Stimulated activated CD8-positive, alpha-beta memory T cell treated with anti-CD3 and anti-CD28 coated beads, Interleukin-7, amount 100 ng/mL, for 1 hour (primary cell): Measurements from ENCODE around the gene UNC119.
"Not testable (repeated sequence)": the region's sequence is repeated elsewhere in the genome, so short reads cannot be mapped to it uniquely, and the experiment has no call there.

Source experiments
- DNase-seq, 2 donors: peaks; one replicate each; pipeline ENCODE4 v3.0.0-alpha.2; 2020; ENCODE audit warnings: low read depth in 2 of 2

UNC119 gene

DNA sequence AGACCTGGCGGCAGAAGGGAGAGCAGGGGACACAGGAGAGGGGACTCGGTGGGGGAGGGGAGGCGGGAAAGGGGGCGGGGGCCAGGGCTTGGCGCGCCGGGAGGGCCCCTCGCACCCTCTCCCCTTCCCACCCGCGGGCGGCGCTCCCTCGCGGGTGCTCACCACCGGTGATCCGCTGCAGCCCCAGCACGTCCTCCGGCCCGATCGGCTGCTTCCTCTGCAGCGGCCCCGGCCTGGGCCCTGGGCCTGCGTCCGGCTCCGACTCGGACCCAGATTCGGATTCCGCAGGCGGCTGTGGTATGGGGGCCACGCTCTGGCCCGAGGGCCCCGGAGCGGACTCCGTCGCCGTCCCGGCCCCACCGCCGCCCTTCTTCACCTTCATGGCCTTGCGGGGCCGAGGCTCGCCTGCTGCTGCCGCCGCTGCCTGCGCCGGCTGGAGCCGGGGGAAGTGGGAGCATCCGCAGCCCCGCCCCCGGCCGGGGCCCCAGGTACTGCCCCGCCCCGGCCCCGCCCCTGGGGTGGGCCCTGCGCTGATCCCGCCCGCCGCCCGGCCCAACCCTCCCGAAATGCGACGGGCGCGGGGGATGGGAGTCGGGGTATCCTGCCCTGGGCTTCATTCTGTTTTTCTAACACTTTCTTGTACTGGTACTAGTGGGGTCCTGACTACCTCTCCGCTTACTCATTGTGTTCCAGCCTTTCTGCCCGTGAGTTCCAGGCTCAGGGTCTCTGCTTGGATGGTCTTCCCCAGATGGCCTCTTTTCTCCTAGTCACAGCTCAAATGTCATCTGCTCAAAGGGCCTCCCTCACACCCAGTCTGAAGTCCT is at the start of gene UNC119:
UNC119 (minus strand) TSS at position 449 of the 824 bp plus-strand sequence; CDS start at position 382, 67 bp downstream.
- DNase-seq, result peak; percentile 49 to 55

DNA sequence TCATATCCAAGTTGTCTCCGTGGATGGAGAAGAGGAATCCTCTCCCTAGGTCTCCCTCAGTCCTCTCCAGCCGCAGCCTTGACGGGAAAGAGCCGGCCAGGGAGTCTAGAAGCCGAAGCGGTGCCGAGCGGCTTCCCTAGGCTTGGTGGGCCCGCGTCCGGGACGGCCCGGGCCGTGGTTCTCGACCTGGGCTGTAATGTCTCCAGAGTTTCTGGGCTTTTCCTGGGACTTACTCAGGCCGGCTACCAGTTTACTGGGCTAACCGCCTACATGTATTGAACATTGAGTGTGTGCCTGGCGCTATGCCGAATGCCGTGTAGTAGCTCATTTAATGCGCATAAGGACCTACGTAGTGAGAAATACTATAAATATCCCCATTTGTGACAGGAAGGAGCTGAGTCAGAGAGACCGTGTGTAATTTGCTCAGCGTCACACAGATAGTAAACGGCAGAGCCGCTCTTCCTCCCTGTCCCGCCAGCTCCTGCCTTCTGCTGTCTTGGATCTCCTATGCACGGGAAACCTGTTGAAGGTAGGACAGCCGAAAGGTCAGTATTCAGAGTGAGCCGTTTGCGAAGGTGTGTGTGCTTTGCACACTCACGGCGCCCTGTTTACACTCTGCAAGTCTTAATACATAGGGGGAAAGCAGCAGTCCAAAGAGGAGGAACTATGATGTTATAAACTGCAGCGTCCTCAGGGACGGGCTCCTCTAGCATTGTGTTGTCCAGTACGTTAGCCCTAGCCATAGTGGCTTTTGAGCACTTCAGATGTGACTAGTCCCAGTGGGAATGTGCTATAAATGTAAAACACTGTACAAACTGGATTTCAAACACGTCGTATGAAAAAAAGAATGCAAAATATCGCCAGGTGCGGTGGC is 47.1 kb upstream of the UNC119 start:
- DNase-seq, result peak; percentile 25 to 30

DNA sequence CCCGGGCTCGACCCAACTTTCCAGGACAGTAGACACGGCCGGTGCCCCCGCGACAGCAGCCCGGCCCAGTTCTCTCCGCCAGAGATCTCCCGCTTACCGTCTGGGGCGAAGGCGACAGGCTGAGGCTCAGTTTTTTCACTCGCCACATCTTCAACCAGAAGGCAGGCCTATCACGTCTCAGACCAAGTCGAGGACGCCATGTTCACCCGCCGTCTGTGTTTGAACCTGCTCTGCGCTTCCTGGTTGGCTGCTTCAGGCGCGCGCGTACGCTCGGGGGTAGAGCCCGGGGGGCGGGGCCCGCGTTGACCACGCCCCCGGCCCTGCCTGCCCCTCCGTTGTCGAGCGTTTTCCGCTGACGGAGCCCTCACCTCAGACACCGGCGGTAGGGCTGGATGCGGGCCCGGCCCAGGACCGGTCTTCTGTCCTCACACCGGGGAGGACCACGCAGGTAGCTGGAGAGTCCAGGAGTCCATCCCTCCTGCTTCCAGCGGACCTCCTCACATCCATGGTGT is 46.4 kb upstream of the UNC119 start, which contains the start of gene SPAG5:
SPAG5 (minus strand) TSS at position 227 of the 512 bp plus-strand sequence; CDS start at position 148, 79 bp downstream.
- DNase-seq, result peak; percentile 88 to 92

GRCh38 chr17:28598389-28598788 is 46.0 kb upstream of the UNC119 start:
- no peak for DNase-seq

DNA sequence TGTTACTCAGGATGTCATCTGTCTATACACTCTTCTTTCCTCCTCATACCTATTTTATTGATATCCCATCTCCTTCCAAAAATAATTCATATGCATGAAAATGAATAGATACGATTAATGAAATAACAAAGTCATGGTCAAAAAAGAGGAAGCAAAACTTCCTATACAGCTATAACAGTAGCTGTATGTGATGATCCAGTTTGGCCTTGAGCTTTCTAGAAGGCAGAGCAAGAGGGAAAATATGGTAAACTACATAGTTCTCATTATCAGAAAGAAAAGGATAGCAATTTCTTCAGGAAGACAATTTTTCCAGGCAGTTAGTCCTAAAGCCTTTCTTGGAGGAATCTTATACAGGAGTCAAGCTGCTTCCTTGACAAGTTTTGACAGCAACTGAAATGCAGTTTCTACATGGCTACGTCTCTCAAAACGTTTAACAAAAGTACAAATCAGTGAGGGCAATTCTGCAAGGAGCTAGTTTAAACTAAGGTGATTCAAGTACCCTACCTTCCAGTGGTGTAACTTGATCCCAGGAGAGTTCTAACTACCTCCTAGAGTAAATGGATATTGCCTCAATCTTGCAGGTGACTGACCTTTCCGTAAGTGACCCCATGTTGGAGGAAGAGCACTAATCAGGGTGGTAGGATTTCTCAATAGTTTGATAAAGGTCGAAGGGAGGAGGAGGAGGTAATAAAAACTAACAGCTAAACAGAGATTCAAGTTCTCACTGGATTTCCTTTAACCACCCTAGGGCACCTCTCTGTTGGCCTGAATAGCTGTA is 45.4 kb upstream of the UNC119 start:
- DNase-seq, result no peak

DNA sequence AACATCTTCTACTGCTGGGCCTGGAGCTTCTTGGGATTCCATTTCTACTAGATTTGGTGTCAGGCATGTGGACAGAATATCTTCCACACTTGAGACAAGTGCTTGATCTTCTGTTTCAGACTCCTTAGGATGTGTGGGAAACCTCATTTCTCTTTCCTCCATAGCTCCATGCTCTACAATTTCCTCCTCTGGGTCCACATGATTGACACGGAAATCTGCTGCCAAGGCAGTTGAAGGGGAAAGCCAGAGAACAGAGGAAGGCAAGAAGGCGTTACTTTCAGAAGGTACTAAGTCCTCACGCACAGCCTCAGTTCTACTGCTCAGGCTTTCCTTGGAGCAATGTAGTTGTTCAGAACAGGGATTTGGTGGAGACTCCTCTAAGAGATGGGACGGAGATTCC is 39.8 kb upstream of the UNC119 start:
- DNase-seq, result no peak

- DNase-seq, result no peak
Observed at GRCh38 chr17:28585851-28586250, 33.4 kb upstream of the UNC119 start.

- DNase-seq, result no peak
Observed at GRCh38 chr17:28584434-28584833, 32.0 kb upstream of the UNC119 start.

- no peak for DNase-seq
Observed at GRCh38 chr17:28582513-28582912, 30.1 kb upstream of the UNC119 start.

DNA sequence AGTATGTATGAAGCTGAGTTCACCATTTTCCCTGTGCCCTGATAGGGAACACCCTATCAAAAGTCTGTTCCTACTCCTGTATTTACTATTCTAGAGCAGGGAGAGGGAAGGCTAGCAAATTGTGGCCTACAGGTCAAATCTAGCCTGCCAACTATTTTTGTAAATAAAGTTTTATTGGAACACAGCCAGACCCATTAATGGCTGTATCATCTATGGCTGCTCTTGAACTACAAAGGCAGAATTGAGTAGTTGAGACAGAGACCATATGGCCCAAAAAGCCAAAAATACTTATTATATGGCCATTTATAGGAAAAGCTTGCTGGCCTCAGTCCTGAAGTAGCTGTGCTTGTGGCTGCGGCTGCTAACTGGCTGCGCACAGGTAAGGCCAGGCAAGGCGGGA is 28.5 kb upstream of the UNC119 start:
- no peak for DNase-seq

GRCh38 chr17:28579526-28579925 is 27.1 kb upstream of the UNC119 start:
- no peak for DNase-seq

DNA sequence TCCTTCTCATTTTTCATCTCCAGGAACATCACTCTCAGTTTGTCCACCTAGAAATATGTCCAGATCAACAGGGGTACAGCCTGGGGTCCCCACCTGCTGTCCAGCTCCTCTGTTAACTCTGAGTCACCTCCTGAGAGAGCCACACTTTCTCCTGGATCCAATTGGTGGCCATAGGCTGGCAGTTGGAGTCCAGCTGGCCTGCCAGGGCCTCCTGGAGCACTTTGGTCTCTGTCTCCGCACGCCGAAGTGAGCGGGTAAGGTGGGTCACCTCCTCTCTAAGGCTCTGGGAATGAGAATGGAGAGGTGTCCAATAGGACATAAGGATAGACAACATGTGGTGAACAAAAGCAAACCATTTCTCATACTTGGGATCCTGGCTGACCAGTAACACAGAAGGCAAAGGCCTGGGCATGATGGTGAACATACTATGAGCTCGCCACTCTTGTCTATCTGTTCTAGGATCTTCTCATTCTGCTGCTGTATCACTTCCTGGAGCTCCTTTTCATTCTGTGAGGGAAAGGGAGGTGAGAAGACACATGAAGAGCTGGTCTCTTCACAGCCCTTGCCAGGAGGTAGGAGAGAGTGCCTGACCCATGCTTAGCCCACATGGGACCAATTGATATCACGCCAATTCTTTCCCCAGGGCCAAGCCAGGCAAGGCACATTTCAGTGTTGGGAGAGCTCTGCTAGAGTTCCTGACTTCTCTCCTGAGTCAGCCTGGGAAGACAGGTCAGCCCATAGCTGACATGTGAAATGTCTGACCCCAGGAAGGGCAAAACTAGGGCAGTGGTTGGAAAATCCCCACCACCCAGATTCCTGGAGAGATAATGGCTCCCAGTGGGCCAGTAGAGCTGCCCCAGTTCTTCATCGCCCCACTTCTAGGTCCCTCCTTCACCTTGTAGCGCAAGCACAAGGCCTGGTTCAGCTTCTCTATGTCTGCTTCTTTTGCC is 26.1 kb upstream of the UNC119 start:
- no peak for DNase-seq

- no peak for DNase-seq
Observed at GRCh38 chr17:28577466-28577824, 25.0 kb upstream of the UNC119 start.

DNA sequence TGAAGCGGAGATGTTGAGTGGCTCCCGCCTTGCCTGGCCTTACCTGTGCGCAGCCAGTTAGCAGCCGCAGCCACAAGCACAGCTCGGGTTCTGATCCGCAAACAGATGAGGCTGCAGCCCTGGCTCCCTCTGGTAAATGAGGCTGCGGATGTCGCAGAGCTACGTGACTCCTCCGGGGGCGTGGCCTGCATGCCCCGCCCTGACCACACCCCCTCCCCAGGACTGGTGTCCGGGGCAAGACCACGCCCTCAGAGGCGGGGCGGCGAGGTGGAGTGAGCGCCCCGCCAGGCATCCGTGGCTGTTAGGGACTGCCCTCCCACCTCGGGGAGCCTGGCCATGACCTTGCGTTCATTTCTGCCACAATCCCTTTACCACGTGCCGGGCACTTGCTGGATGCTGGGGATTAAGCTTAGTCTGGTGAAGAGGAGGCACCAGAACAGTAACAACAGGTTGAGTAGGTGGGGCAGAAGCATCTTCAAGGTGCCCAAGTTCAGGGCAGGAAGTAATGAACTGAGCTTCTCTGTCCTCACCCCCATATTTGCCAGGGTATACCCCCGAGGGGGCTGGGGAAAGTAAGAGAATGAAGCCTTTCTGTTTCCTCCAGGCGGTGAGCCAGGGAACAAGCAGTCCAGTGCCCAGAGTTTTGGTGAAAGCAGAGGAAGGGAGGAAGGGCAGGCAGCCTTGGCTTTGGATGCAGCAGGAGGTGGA is 24.5 kb upstream of the UNC119 start, which contains the start of gene ALDOC:
ALDOC (minus strand) TSS at position 138 of the 708 bp plus-strand sequence. CDS start 1,363 bp downstream, outside the sequence.
- peak; percentile 94 to 96 for DNase-seq

DNA sequence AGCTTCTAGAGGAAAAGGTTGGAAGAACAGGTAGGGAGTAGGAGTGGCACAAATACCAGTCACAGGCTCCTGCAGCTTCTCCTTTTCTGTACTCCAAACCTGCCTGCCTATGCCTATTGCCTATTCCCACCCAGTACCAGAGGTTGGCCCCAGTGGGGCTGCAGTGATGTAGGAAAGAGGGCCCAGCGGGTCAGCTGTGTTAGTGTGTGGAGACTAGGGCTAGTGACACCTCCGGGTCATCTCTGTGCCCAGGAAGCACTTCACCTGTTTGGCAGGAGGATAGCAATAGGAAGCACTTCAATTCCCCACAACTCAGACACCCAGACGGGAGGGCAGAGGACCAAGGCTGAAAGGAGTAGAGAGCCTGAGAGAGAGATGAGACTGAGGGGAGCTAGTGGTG is 23.6 kb upstream of the UNC119 start:
- not testable (repeated sequence) for DNase-seq

- DNase-seq, result no peak
Observed at GRCh38 chr17:28575126-28575795, 22.8 kb upstream of the UNC119 start.

DNA sequence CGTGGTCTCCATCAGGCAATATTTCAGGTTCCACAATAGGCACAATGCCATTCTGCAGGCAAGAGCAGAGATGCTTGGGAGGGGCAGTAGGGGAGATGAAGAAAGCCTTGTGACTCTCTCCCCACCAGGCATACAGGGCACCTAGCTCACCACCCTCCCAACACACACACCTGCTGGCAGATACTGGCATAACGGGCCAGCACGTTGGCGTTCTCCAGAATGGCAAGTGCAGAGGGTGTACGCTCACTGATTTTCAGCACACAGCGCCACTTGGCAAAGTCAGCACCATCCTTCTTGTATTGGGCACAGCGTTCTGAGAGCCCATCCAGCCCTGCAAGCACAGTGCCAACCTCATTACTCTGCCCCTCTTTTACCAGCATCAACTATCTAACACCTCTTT is 22.1 kb upstream of the UNC119 start:
- no peak for DNase-seq

DNA sequence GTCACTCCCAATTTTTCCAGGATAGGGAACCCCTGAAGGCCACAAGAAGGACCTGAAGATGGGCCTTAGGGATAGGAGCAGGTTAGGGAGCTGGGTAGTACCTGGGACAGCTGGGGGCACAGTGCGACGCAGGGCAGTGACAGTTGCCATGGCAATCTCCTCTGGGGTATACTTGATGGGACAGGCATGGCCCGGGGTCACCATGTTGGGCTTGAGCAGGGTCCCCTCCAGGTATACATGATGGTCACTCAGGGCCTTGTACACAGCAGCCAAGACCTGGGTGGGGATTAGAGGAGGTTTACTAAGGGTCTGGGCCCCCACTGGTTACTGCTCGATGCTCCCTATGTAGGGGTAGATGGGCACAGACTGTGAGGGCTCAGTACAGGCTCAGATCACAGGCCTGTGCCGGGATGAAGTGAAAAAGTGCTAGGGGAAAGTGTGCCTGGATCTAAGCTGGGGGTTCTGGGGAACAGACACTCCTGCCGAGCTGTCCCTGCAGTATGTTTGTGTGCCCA is 21.6 kb upstream of the UNC119 start:
- no peak for DNase-seq

- no peak for DNase-seq
Observed at GRCh38 chr17:28573521-28573920, 21.1 kb upstream of the UNC119 start.
